ENCODE data around the gene ASB10. TPM values are rescaled to one million over a fixed set of nuclear protein-coding genes. Genes with fewer than 3 reads are reported as not detected.

The ASB10 gene
- polyA plus RNA-seq, 3 donors, result not detected

DNA sequence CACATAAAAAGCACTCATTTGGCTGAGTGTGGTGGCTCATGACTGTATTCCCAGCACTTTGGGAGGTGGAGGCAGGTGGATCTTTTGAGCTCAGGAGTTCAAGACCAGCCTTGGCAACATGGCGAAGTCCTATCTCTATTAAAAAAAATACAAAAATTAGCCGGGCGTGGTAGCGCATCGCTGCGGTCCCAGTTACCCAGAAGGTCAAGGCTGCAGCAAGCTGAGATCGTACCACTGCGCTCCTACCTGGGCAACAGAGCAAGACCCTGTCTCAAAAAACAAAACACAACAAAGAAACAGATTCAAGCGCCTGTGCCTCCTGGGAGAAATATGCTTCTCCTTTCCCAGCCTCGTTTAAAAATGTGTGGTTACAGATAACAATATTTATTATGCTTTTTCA is 42.2 kb upstream of the ASB10 start:
- H3K4me2 ChIP-seq (replicated peaks; ENCODE audit: extremely low read depth, low read length, poor library complexity, severe bottlenecking), result no peak overlapping the region
- peaks cover 39% of the 10 kb centered on the region for H3K79me2 ChIP-seq (ENCODE audit: insufficient read depth, low read length)
- Mint-ChIP-seq H3K36me3 (peaks cover 14 to 16% of the 10 kb centered on the region in 2 donors), H3K27ac (peak overlapping the region in 1 of 7 donors; percentile 38), H3K4me1 (peaks cover 49% of the 10 kb centered on the region), H3K4me3 (no peak overlapping the region), H3K9me3 (peaks cover 0 to 3% (median 0%) of the 10 kb centered on the region in 7 donors), H3K27me3 (ENCODE audit: low read depth in 3 of 3) (peaks cover 0 to 3% (median 3%) of the 10 kb centered on the region in 3 donors)
- no peaks in the 10 kb centered on the region for H3K27me3 ChIP-seq (ENCODE audit: control insufficient read depth in 2 of 2, insufficient read depth in 2 of 2, low read length in 2 of 2)
- no peak for TF ChIP-seq CTCF (IDR thresholded peaks at IDR 0.05)
- H2AFZ ChIP-seq (ENCODE audit: insufficient read depth, low read depth, low read length, poor library complexity, severe bottlenecking), result no peak overlapping the region
- H3K36me3 ChIP-seq (replicated peaks in 1 of 2; ENCODE audit: control insufficient read depth in 1 of 2, insufficient read depth in 2 of 2, low read length in 2 of 2), result peaks cover 8 to 12% of the 10 kb centered on the region in 2 donors
- 96% methylated on average over 5 of the region's 10 CpGs for WGBS (ENCODE audit: insufficient coverage)
- no peaks in the 10 kb centered on the region for H3K9me3 ChIP-seq (replicated peaks in 1 of 2; ENCODE audit: control insufficient read depth in 1 of 2, insufficient read depth in 1 of 2, low read length in 2 of 2)
- no peak overlapping the region for H3K27ac ChIP-seq (ENCODE audit: low read depth in 1 of 2, low read length in 2 of 2)
- peaks cover 11% of the 10 kb centered on the region for H4K20me1 ChIP-seq (ENCODE audit: insufficient read depth, low read length)
- intact Hi-C loops (cut with micrococcal nuclease), result loop anchor here in 1 of 2 donors (5.0 to 10.0 kb wide), 2 partner anchors 118 to 286 kb away; partner anchors contain the start of gene RHEB
- no peak for DNase-seq
- no peak overlapping the region for H3K9ac ChIP-seq (ENCODE audit: insufficient read depth, low read length, poor library complexity, severe bottlenecking)
- H3K4me3 ChIP-seq (replicated peaks in 1 of 3; ENCODE audit: low read depth in 2 of 3, low read length in 3 of 3), result no peak overlapping the region
- peaks cover 43 to 51% of the 10 kb centered on the region in 2 donors for H3K4me1 ChIP-seq (ENCODE audit: control insufficient read depth in 1 of 2, insufficient read depth in 2 of 2, low read length in 2 of 2)

- Histone ChIP-seq H3K36me3 (replicated peaks in 1 of 2; ENCODE audit: control insufficient read depth in 1 of 2, insufficient read depth in 2 of 2, low read length in 2 of 2) (peaks cover 18 to 19% of the 10 kb centered on the region in 2 donors), H3K79me2 (ENCODE audit: insufficient read depth, low read length) (peaks cover 29% of the 10 kb centered on the region), H3K9ac (ENCODE audit: insufficient read depth, low read length, poor library complexity, severe bottlenecking) (peak overlapping the region; percentile 71), H3K27me3 (ENCODE audit: control insufficient read depth in 2 of 2, insufficient read depth in 2 of 2, low read length in 2 of 2) (no peaks in the 10 kb centered on the region), H3K4me1 (ENCODE audit: control insufficient read depth in 1 of 2, insufficient read depth in 2 of 2, low read length in 2 of 2) (peaks cover 34 to 41% of the 10 kb centered on the region in 2 donors), H2AFZ (ENCODE audit: insufficient read depth, low read depth, low read length, poor library complexity, severe bottlenecking) (peak overlapping the region; percentile 100), H4K20me1 (ENCODE audit: insufficient read depth, low read length) (peaks cover under 1% of the 10 kb centered on the region), H3K27ac (ENCODE audit: low read depth in 1 of 2, low read length in 2 of 2) (no peak overlapping the region), H3K9me3 (replicated peaks in 1 of 2; ENCODE audit: control insufficient read depth in 1 of 2, insufficient read depth in 1 of 2, low read length in 2 of 2) (no peaks in the 10 kb centered on the region), H3K4me2 (replicated peaks; ENCODE audit: extremely low read depth, low read length, poor library complexity, severe bottlenecking) (peak overlapping the region; percentile 97), H3K4me3 (replicated peaks in 1 of 3; ENCODE audit: low read depth in 2 of 3, low read length in 3 of 3) (peak overlapping the region; percentile 47 to 94 (median 66))
- Mint-ChIP-seq H3K36me3 (peaks cover 22 to 23% of the 10 kb centered on the region in 2 donors), H3K4me1 (peaks cover 39% of the 10 kb centered on the region), H3K27me3 (ENCODE audit: low read depth in 3 of 3) (peaks cover 0 to 3% (median 3%) of the 10 kb centered on the region in 3 donors), H3K9me3 (peaks cover 0 to 3% (median 0%) of the 10 kb centered on the region in 7 donors), H3K27ac (peak overlapping the region in 1 of 7 donors; percentile 90), H3K4me3 (peak overlapping the region; percentile 93 to 96)
- intact Hi-C loops (cut with micrococcal nuclease), result loop anchor here in 1 of 2 donors (5.0 to 10.0 kb wide), 2 partner anchors 119 to 287 kb away; partner anchors contain the start of gene RHEB
- 81% methylated on average over 7 of the region's 10 CpGs for WGBS (ENCODE audit: insufficient coverage)
- TF ChIP-seq CTCF (IDR thresholded peaks at IDR 0.05), result no peak
- no peak for DNase-seq
Measured at GRCh38 chr7:151228024-151228866, 41.2 kb upstream of the ASB10 start.

Measured in CD14-positive monocyte (primary cell).